Keratinocyte (primary cell): Measurements from ENCODE around the gene STPG2. TPM values are rescaled to one million over a fixed set of nuclear protein-coding genes. Genes with fewer than 3 reads are reported as not detected.

ENCODE experiments used
- DNase-seq: peaks from one replicate; pipeline ENCODE4 v3.0.0-alpha.2; 2011; ENCODE audit warnings: low read depth, missing footprints, low spot score
- FAIRE-seq: peaks from 2 replicates; lab custom pipeline; 2011; peaks lifted over from hg19 to GRCh38; lab: Jason Lieb, UNC
- H2AFZ ChIP-seq: 2 replicates; pipeline ENCODE4 v1.6.0; 2012; ENCODE audit warnings: low read length, control low read depth, inconsistent platforms; ENCODE audit not compliant: control insufficient read depth
- H3K27ac ChIP-seq: 2 replicates; pipeline ENCODE4 v1.5.1; 2011; ENCODE audit warnings: low read length; ENCODE audit not compliant: control insufficient read depth, insufficient read depth
- H3K27me3 ChIP-seq: 3 replicates; pipeline ENCODE4 v1.6.0; 2011; ENCODE audit warnings: low read length; ENCODE audit not compliant: control insufficient read depth, insufficient read depth; ENCODE audit errors: extremely low read depth
- H3K36me3 ChIP-seq, 2 experiments: 2 replicates in 1 of 2; 3 replicates in 1 of 2; pipeline ENCODE4 v1.5.1; 2011; ENCODE audit warnings: low read length in 2 of 2, mild to moderate bottlenecking in 1 of 2; ENCODE audit not compliant: control insufficient read depth in 2 of 2, insufficient read depth in 2 of 2; ENCODE audit errors: extremely low read depth in 1 of 2
- H3K4me1 ChIP-seq: 3 replicates; pipeline ENCODE4 v1.5.1; 2011; ENCODE audit warnings: low read length; ENCODE audit not compliant: control insufficient read depth, insufficient read depth; ENCODE audit errors: extremely low read depth
- H3K4me2 ChIP-seq: 3 replicates; pipeline ENCODE4 v1.6.0; 2011; ENCODE audit warnings: low read depth, low read length; ENCODE audit not compliant: control insufficient read depth, insufficient read depth; ENCODE audit errors: extremely low read depth
- H3K4me3 ChIP-seq, 3 experiments: fragments of 200-600 bp in 1 of 3; sonication (generic) in 1 of 3; 2 replicates in 2 of 3; 3 replicates in 1 of 3; pipeline ENCODE4 v1.5.1; 2011 to 2016; ENCODE audit warnings: low read length in 3 of 3, mild to moderate bottlenecking in 3 of 3, control low read depth in 2 of 3, inconsistent platforms in 1 of 3, low read depth in 1 of 3, mixed read lengths in 1 of 3, mixed run types in 1 of 3, moderate library complexity in 1 of 3; ENCODE audit not compliant: control insufficient read depth in 2 of 3, insufficient read depth in 2 of 3; ENCODE audit errors: extremely low read depth in 1 of 3
- H3K79me2 ChIP-seq: 2 replicates; pipeline ENCODE4 v1.6.0; 2012; ENCODE audit warnings: low read length; ENCODE audit not compliant: control insufficient read depth, insufficient read depth
- H3K9ac ChIP-seq: 3 replicates; pipeline ENCODE4 v1.6.0; 2011; ENCODE audit warnings: low read length; ENCODE audit not compliant: control insufficient read depth, insufficient read depth; ENCODE audit errors: extremely low read depth
- H3K9me1 ChIP-seq: 3 replicates; pipeline ENCODE4 v1.6.0; 2011; ENCODE audit warnings: low read length; ENCODE audit not compliant: control insufficient read depth, insufficient read depth; ENCODE audit errors: extremely low read depth
- H3K9me3 ChIP-seq: 2 replicates; pipeline ENCODE4 v1.5.1; 2012; ENCODE audit warnings: low read depth, low read length; ENCODE audit not compliant: control insufficient read depth
- H4K20me1 ChIP-seq: 3 replicates; pipeline ENCODE4 v1.6.0; 2011; ENCODE audit warnings: low read length; ENCODE audit not compliant: control insufficient read depth, insufficient read depth; ENCODE audit errors: extremely low read depth
- EZH2 ChIP-seq: IDR thresholded peaks from one replicate; pipeline ENCODE4 v1.6.1; 2012; ENCODE audit warnings: inconsistent platforms, mild to moderate bottlenecking, low read length, moderate library complexity
- dilution Hi-C: fragments of 300-500 bp; cut with MboI; formaldehyde crosslinking; loops from one replicate; pipeline ENCODE4 v1.7.0; 2020; ENCODE audit warnings: low sequenced_read_pairs; ENCODE audit not compliant: extremely low pct_ligation_motif_present
- polyA plus RNA-seq, 5 experiments: library from polyadenylated mRNA; depleted of rRNA in 3 of 5; stranded (reverse) in 3 of 5; stranded (forward) in 1 of 5; unstranded in 1 of 5; fragments of >200 nt; gene quantifications; 1 replicate in 1 of 5; 2 replicates in 3 of 5; 3 replicates in 1 of 5; pipeline versions ENCODE4 v1.2.1 to v1.2.3, GENCODE V29; 2011 to 2012; ENCODE audit warnings: missing spikeins in 2 of 5, low read depth in 1 of 5, low replicate concordance in 1 of 5
- TF ChIP-seq, protein P1 (sequence below), 3 experiments: IDR thresholded peaks in 1 of 3; conservative IDR thresholded peaks in 1 of 3; optimal IDR thresholded peaks in 1 of 3; 2 replicates in 2 of 3; 3 replicates in 1 of 3; pipeline versions ENCODE3 to v1.5.1; 2011; ENCODE audit warnings: low read length in 3 of 3, mild to moderate bottlenecking in 3 of 3, moderate library complexity in 2 of 3, control low read depth in 1 of 3, inconsistent platforms in 1 of 3; ENCODE audit not compliant: insufficient read depth in 2 of 3; ENCODE audit errors: extremely low read depth in 1 of 3

The STPG2 gene
- polyA plus RNA-seq, 1 donor (not counting 4 experiments of a cell fraction or from before 2014, with no cell fraction given) = 0.07 TPM

DNA sequence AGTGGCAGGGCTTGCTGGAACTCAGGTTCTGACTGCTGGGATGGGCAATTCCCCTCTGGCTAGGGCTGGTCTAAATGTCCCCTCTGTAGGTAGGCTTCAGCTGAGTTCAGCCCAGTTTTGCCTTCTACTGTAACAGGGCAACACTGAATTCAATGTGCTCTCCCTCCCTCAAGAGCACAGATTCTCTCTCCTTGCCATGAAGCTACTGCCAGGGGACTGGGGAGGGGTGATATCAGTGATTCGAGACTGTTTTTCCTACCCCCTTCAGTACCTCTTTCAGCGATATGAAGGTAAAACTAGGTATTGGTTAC is 23.4 kb upstream of the STPG2 start:
- peak overlapping the region; percentile 11 for H3K4me2 ChIP-seq
- dilution Hi-C loops = no loop called here
- H3K9me1 ChIP-seq = no peaks in the 10 kb centered on the region
- H3K36me3 ChIP-seq = no peaks in the 10 kb centered on the region
- H3K4me1 ChIP-seq = peaks cover 10% of the 10 kb centered on the region
- H3K9me3 ChIP-seq = no peaks in the 10 kb centered on the region
- no peak for TF ChIP-seq EZH2
- TF ChIP-seq, protein P1, sequence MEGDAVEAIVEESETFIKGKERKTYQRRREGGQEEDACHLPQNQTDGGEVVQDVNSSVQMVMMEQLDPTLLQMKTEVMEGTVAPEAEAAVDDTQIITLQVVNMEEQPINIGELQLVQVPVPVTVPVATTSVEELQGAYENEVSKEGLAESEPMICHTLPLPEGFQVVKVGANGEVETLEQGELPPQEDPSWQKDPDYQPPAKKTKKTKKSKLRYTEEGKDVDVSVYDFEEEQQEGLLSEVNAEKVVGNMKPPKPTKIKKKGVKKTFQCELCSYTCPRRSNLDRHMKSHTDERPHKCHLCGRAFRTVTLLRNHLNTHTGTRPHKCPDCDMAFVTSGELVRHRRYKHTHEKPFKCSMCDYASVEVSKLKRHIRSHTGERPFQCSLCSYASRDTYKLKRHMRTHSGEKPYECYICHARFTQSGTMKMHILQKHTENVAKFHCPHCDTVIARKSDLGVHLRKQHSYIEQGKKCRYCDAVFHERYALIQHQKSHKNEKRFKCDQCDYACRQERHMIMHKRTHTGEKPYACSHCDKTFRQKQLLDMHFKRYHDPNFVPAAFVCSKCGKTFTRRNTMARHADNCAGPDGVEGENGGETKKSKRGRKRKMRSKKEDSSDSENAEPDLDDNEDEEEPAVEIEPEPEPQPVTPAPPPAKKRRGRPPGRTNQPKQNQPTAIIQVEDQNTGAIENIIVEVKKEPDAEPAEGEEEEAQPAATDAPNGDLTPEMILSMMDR (optimal IDR thresholded peaks at IDR 0.05 in 1 of 3, IDR thresholded peaks at IDR 0.05 in 1 of 3, conservative IDR thresholded peaks at IDR 0.05 in 1 of 3; ENCODE audit: extremely low read depth in 1 of 3, insufficient read depth in 2 of 3, low read length in 3 of 3) = no peak
- no peaks in the 10 kb centered on the region for H3K27me3 ChIP-seq
- no peak for FAIRE-seq
- H4K20me1 ChIP-seq = no peaks in the 10 kb centered on the region
- no peak overlapping the region for H3K4me3 ChIP-seq
- H3K79me2 ChIP-seq = no peaks in the 10 kb centered on the region
- no peak overlapping the region for H3K9ac ChIP-seq
- H2AFZ ChIP-seq = no peak overlapping the region
- no peak overlapping the region for H3K27ac ChIP-seq
- DNase-seq = no peak

DNA sequence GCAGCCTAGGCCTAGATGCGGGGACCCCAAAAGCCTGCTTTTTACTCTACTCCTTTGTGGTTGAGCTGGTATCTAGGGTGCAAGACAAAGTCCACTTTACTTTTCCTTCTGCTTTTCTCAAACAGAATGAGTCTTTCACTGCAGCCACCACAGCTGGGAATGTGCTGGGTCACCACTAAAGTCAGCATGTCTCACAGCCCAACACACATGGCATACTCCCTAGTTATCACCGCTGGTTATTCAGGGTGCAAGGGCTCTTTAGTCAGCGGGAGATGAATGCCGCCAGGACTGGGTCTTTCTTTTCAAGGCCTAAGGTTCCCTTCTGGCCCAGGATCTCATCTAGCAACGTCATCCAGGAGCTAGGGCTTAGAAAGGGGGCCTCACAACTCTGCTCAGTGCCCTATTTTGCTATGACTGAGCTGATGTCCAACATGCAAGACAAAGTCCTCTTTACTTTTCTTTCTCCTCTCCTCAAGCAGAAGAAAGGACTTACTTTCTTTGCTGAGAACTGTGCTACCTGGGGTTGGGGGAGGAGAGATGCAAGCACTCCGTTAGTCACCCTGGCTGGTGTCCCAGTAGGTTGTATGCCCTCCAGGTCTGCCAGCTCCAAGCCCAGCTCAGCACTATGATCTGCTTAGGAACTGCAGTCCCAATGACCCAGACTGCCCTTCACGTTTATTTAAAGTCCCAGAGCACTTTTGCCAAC is 22.9 kb upstream of the STPG2 start:
- FAIRE-seq = peak; percentile 98
- Histone ChIP-seq H3K9me1 (no peaks in the 10 kb centered on the region), H3K9ac (no peak overlapping the region), H3K27me3 (no peaks in the 10 kb centered on the region), H3K4me1 (peaks cover 10% of the 10 kb centered on the region), H3K27ac (no peak overlapping the region), H3K9me3 (no peaks in the 10 kb centered on the region), H3K4me2 (peak overlapping the region; percentile 11), H3K4me3 (no peak overlapping the region), H4K20me1 (no peaks in the 10 kb centered on the region), H3K79me2 (no peaks in the 10 kb centered on the region), H3K36me3 (no peaks in the 10 kb centered on the region), H2AFZ (no peak overlapping the region)
- no peak for DNase-seq
- dilution Hi-C loops = no loop called here
- TF ChIP-seq, protein P1 (optimal IDR thresholded peaks at IDR 0.05 in 1 of 3, IDR thresholded peaks at IDR 0.05 in 1 of 3, conservative IDR thresholded peaks at IDR 0.05 in 1 of 3; ENCODE audit: extremely low read depth in 1 of 3, insufficient read depth in 2 of 3, low read length in 3 of 3) = no peak
- TF ChIP-seq EZH2 = no peak
